Activated CD8-positive, alpha-beta T cell treated with anti-CD3 and anti-CD28 coated beads, Interleukin-2, amount 10 ng/mL, durations not matched to agents 7 days and 5 days (primary cell): ENCODE data around the gene DLX6. TPM values are rescaled to one million over a fixed set of nuclear protein-coding genes. Genes with fewer than 3 reads are reported as not detected.

Source experiments
- ATAC-seq: fragments of 150-1000 bp; cut with Tn5 transposase; one replicate; pipeline ENCODE4 v1.10.0; 2021; ENCODE audit warnings: moderate library complexity
- CTCF ChIA-PET: fragments of 350-600 bp; sonication (Branson Sonifier 250); formaldehyde crosslinking; loops from one replicate; lab custom pipeline; 2021; ENCODE audit warnings: antibody characterized with exemption; lab: Charles Lee
- POLR2A ChIA-PET: fragments of 350-600 bp; sonication (Branson Sonifier 250); formaldehyde crosslinking; loops from one replicate; lab custom pipeline; 2021; ENCODE audit warnings: antibody characterized with exemption; lab: Charles Lee
- DNase-seq: peaks from one replicate; pipeline ENCODE4 v3.0.0-alpha.2; 2020
- H3K27ac Mint-ChIP-seq: one replicate; pipeline ENCODE4 v1.8.0; 2021; ENCODE audit warnings: mild to moderate bottlenecking, mixed read lengths
- H3K27me3 Mint-ChIP-seq: one replicate; pipeline ENCODE4 v1.8.0; 2021; ENCODE audit warnings: low read depth, mixed read lengths
- H3K36me3 Mint-ChIP-seq: one replicate; pipeline ENCODE4 v1.8.0; 2021; ENCODE audit warnings: low read depth, mixed read lengths
- H3K4me1 Mint-ChIP-seq: one replicate; pipeline ENCODE4 v1.8.0; 2021; ENCODE audit warnings: low read depth, mixed read lengths
- H3K4me3 Mint-ChIP-seq: one replicate; pipeline ENCODE4 v1.8.0; 2021; ENCODE audit warnings: mild to moderate bottlenecking, mixed read lengths
- H3K9me3 Mint-ChIP-seq: one replicate; pipeline ENCODE4 v1.8.0; 2022; ENCODE audit warnings: mixed read lengths; ENCODE audit not compliant: insufficient read depth
- total RNA-seq, 2 experiments: library from RNA; stranded (reverse); gene quantifications; one replicate each; pipeline ENCODE4 v1.2.3, GENCODE V29; 2021

Gene DLX6
- total RNA-seq, 2 experiments from 2014 or later, result not detected

DNA sequence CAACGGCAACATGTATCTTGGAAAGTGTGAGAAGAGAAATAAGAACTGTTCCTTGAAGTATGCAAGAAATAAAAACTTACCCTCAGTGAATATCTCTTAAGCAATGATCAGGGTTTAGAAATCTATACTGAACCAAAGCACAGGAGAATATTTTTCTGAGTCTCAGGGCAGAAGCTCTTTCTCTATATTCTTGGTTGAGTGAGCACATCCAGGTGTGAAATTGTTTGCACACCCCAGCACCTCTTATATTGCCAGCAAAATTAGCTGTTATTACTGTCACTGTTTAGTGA is 8.4 kb downstream of the DLX6 start:
- no peak overlapping the region for H3K27ac Mint-ChIP-seq
- H3K4me1 Mint-ChIP-seq, result peaks cover 9% of the 10 kb centered on the region
- H3K9me3 Mint-ChIP-seq, result no peaks in the 10 kb centered on the region
- ChIA-PET POLR2A (no interaction called here), CTCF (interaction anchor here (1.8 kb wide), 1 partner anchor 13 kb away, joined by 5 read pairs; no protein-coding TSS in a partner anchor)
- ATAC-seq (no peak), DNase-seq (no peak)
- H3K27me3 Mint-ChIP-seq, result peaks cover 90% of the 10 kb centered on the region
- H3K36me3 Mint-ChIP-seq, result no peaks in the 10 kb centered on the region
- H3K4me3 Mint-ChIP-seq, result no peak overlapping the region

DNA sequence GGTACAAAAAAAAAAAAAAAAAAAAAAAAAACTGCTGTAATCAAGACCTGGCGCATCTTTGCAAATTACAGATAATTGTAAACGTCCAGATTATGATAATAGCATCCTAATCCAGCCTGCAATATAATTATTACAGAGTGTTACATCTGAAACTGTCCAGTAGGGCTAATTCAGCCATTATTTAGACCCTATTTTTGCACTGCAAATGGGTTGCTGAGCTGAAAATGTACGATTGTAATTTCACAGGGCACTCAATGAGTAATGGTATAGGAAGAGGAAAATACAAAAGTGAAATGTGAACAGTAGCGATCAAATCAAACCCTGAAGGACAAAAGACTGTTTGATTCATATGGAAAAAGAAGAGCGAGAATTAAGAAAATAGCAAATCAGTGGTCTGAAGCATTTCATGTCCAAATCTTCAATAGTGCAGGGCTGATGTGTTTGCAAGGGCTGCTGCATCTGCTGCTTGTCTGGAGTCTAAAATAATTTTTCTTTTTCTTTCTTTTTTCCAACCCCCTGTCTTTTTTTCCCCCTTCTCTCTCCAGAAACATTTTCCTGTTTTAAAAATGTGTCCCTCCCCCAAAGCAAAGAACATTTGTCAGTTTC is 8.9 kb downstream of the DLX6 start:
- DNase-seq (no peak), ATAC-seq (no peak)
- Mint-ChIP-seq H3K4me3 (no peak overlapping the region), H3K9me3 (no peaks in the 10 kb centered on the region), H3K27me3 (peaks cover 92% of the 10 kb centered on the region), H3K36me3 (no peaks in the 10 kb centered on the region), H3K27ac (no peak overlapping the region), H3K4me1 (peaks cover 9% of the 10 kb centered on the region)
- ChIA-PET CTCF (interaction anchor here (1.8 kb wide), 1 partner anchor 13 kb away, joined by 5 read pairs; no protein-coding TSS in a partner anchor), POLR2A (no interaction called here)

DNA sequence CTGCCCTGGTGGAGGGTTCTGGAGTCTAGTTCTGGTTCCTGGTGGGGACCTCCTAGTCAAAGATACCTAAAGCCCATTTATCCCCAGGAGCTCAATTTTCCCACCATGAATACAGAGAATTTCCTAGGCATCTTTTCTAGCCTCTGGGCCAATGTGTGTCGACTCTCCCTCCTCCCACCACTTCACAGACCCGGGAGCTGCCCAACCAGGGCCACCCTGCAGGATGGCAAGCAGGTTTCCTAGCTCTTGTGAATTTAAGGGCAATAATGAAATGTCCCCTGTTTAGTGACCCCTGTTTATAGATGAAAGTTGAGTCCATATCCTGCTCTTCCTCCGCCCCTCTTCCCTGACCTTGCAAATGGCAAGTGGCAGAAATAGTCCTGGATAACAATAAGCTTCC is 9.9 kb downstream of the DLX6 start:
- Mint-ChIP-seq H3K27ac (no peak overlapping the region), H3K9me3 (no peaks in the 10 kb centered on the region), H3K4me3 (no peak overlapping the region), H3K36me3 (no peaks in the 10 kb centered on the region), H3K27me3 (peaks cover 92% of the 10 kb centered on the region), H3K4me1 (peaks cover 9% of the 10 kb centered on the region)
- CTCF ChIA-PET, result interaction anchor here (2.3 kb wide), 1 partner anchor 12 kb away, joined by 10 read pairs; no protein-coding TSS in a partner anchor
- POLR2A ChIA-PET, result no interaction called here
- no peak for DNase-seq
- no peak for ATAC-seq

GRCh38 chr7:97015756-97016380 is 10.5 kb downstream of the DLX6 start:
- H3K27ac Mint-ChIP-seq, result no peak overlapping the region
- CTCF ChIA-PET, result interaction anchor here (2.3 kb wide), 1 partner anchor 12 kb away, joined by 10 read pairs; no protein-coding TSS in a partner anchor

DNA sequence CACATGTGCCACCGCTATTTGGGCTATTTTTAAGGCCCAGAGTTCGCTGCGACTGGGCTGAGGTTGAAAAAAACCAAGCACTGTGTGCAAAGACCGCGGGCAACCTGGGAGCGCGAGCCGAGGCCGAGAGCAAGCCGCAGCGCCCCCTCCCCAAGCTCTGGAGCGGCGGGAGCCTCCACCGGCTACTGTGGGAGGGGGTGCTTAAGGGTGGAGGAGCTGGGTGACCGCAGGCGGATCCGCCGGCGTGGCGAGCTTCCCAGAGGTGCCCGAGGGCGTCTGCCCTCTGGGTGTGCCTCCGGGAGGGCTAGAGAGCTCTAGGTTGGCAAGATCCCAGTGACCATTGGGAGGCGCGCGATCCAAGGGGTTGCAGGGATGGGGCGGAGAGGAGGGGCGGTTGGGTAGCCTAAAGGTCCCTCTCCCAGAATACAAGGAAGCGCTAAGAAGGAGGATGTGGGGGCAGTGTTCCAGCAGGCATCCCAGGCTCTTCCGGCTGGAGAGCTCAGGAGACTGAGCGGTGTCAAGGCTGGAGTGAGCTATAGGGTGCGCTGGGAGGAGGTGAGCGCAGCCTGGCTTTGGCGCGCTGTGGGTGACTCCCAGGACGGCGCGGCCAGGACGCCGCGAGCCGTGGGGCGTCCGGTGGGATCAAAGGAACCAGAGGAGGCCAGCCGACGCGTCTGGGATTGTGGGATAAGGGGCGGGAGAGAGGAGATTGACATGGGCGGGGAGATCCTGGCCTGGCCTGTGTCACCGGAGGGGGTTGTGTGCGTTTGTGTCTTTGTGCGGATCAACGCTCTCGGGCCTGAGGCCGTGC is 11.2 kb downstream of the DLX6 start:
- no peaks in the 10 kb centered on the region for H3K36me3 Mint-ChIP-seq
- ChIA-PET POLR2A (no interaction called here), CTCF (interaction anchor here (2.3 kb wide), 1 partner anchor 11 kb away, joined by 10 read pairs; no protein-coding TSS in a partner anchor)
- peaks cover 10% of the 10 kb centered on the region for H3K4me1 Mint-ChIP-seq
- H3K4me3 Mint-ChIP-seq, result no peak overlapping the region
- peaks cover 92% of the 10 kb centered on the region for H3K27me3 Mint-ChIP-seq
- no peak overlapping the region for H3K27ac Mint-ChIP-seq
- no peak for DNase-seq
- no peaks in the 10 kb centered on the region for H3K9me3 Mint-ChIP-seq
- no peak for ATAC-seq

More at GRCh38 chr7:97015756-97016380, 10.5 kb downstream of the DLX6 start:
- H3K4me1 Mint-ChIP-seq, result peaks cover 10% of the 10 kb centered on the region
- POLR2A ChIA-PET, result no interaction called here
- H3K27me3 Mint-ChIP-seq, result peaks cover 95% of the 10 kb centered on the region
- no peaks in the 10 kb centered on the region for H3K36me3 Mint-ChIP-seq
- H3K9me3 Mint-ChIP-seq, result no peaks in the 10 kb centered on the region
- no peak overlapping the region for H3K4me3 Mint-ChIP-seq
- ATAC-seq (no peak), DNase-seq (no peak)

DNA sequence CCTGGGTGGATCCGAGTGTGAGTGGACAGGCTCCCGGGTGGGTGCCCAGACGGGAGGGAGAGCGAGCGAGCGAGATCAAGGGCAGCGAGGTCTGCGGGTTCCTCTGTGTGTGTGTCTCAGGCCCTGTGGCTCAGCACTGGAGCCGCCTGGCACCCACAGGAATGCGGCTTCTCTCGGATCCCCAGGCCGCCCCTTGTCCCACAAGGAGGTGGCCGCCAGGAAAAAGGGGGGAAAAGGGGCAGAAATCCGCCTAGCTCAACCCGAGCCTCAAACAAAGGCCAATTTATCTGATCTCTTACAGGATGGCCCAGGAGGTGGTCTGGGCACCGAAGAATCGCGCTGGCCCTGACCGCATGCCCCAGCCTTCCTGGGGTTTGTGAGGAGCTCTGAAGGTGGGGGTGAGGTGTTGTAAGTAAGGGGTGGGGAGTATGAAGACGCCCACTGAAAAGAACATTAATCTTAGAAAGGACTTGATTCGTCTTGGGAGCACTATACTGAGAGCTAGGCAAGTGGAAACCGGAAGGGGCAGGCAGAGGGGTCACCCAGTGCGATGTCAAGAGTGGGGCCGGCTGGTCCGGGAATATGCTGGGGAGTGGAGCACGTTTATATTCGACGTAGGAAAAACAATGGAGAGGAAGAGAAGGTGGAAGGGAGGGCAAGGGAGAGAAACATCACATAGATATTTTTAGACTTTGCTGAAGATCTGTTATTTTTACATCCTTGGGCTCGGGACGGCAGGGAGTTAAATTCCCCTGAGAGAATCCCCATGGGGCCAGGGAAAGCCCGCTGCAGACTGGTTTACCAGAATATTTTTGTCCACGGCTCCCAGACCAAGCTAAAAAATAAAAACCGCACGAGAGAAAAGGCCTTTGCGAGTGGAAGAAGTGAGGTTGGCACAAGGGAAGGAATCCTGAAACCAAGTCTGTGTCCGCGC is 12.1 kb downstream of the DLX6 start:
- CTCF ChIA-PET, result interaction anchor here (0.9 to 2.3 kb wide), 2 partner anchors 10 kb away, joined by 3 to 10 read pairs; no protein-coding TSS in a partner anchor
- DNase-seq (no peak), ATAC-seq (no peak)
- POLR2A ChIA-PET, result interaction anchor here (0.6 kb wide), 1 partner anchor 17 kb away, joined by 3 read pairs; no protein-coding TSS in a partner anchor
- Mint-ChIP-seq H3K36me3 (peaks cover 4% of the 10 kb centered on the region), H3K4me1 (peaks cover 17% of the 10 kb centered on the region), H3K27me3 (peaks cover 92% of the 10 kb centered on the region), H3K4me3 (no peak overlapping the region), H3K9me3 (no peaks in the 10 kb centered on the region), H3K27ac (peak overlapping the region; percentile 54)

- H3K9me3 Mint-ChIP-seq, result no peaks in the 10 kb centered on the region
- POLR2A ChIA-PET, result no interaction called here
Observed at GRCh38 chr7:97018126-97018601, 12.8 kb downstream of the DLX6 start.

DNA sequence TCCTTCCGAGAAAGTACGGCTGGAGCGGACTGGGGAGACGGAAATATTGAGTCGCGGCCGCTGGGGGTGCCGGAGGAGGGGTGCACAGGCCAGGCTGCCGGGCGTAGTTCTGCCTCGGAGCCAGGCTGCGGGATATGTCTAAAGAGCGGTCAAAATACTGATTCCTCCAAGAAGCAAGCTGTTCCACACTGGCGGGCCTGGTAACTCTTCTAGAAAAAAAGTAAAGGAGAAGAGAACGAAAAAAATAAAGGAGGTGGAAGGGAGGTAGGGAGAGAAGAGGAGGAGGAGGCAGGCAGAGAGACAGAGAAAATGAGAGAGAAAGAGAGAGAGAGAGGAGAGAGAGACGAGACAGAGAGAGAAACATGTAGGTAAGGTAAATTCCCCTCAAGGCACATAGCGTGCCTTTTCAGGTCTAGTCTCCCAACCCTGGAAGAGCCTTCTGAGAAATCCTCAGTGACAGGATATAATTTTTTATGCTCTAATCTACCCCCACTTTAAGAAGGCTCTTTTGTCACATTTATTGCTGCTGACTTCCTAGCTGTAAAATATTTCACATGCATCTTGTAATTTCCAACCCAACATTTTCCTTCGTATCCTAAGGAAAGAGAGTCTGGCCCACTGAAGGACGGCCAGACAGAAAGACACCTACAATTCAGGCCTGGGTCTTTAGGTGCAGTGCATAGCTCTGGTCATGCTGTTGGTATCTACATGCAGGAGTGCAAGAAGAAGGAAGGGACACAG is 13.6 kb downstream of the DLX6 start:
- no peak overlapping the region for H3K4me3 Mint-ChIP-seq
- no peak for ATAC-seq
- peaks cover 23% of the 10 kb centered on the region for H3K4me1 Mint-ChIP-seq
- no peak overlapping the region for H3K27ac Mint-ChIP-seq
- H3K9me3 Mint-ChIP-seq, result no peaks in the 10 kb centered on the region
- ChIA-PET POLR2A (no interaction called here), CTCF (interaction anchor here (0.7 to 1.2 kb wide), 2 partner anchors 9 to 1180 kb away, joined by 3 to 5 read pairs; no protein-coding TSS in a partner anchor)
- H3K27me3 Mint-ChIP-seq, result peaks cover 93% of the 10 kb centered on the region
- no peak for DNase-seq
- H3K36me3 Mint-ChIP-seq, result peaks cover 4% of the 10 kb centered on the region

More at GRCh38 chr7:97018126-97018601, 12.8 kb downstream of the DLX6 start:
- H3K27me3 Mint-ChIP-seq, result peaks cover 92% of the 10 kb centered on the region
- H3K4me1 Mint-ChIP-seq, result peaks cover 23% of the 10 kb centered on the region
- H3K36me3 Mint-ChIP-seq, result peaks cover 4% of the 10 kb centered on the region
- CTCF ChIA-PET, result no interaction called here
- H3K4me3 Mint-ChIP-seq, result no peak overlapping the region
- ATAC-seq (no peak), DNase-seq (no peak)
- H3K27ac Mint-ChIP-seq, result no peak overlapping the region

- Mint-ChIP-seq H3K4me1 (peaks cover 29% of the 10 kb centered on the region), H3K9me3 (no peaks in the 10 kb centered on the region), H3K4me3 (no peak overlapping the region), H3K27ac (no peak overlapping the region), H3K27me3 (peaks cover 94% of the 10 kb centered on the region), H3K36me3 (peaks cover 7% of the 10 kb centered on the region)
- DNase-seq (no peak), ATAC-seq (no peak)
- ChIA-PET CTCF (interaction anchor here (1.2 kb wide), 1 partner anchor 8 kb away, joined by 5 read pairs; no protein-coding TSS in a partner anchor), POLR2A (no interaction called here)
Observed at GRCh38 chr7:97019710-97020225, 14.4 kb downstream of the DLX6 start.

DNA sequence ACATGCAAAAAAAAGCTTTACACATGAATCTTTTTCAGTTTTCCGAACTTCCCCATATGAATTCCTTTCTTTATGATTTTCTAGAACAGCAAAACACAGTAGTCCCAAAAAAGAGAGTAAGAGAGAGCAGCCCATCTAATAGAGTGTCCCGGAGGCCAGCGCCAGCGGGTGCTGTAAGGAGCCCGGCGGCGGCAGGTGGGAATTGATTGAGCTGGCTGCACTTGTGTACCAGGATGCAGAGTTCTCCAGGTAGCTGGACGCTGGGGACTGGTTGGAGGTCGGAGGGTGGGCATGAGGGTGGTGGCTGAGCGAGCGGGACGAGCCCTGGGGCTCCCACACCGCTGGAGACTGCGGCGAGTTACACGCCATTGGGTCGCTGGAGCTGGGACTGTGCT is 15.2 kb downstream of the DLX6 start:
- POLR2A ChIA-PET, result interaction anchor here (1.1 kb wide), 1 partner anchor 15 kb away, joined by 3 read pairs; the partner anchor contains the start of gene DLX6
- H3K9me3 Mint-ChIP-seq, result no peaks in the 10 kb centered on the region
- peak overlapping the region; percentile 36 for H3K27ac Mint-ChIP-seq
- H3K27me3 Mint-ChIP-seq, result peaks cover 92% of the 10 kb centered on the region
- CTCF ChIA-PET, result no interaction called here
- DNase-seq, result no peak
- H3K4me1 Mint-ChIP-seq, result peaks cover 31% of the 10 kb centered on the region
- H3K36me3 Mint-ChIP-seq, result peaks cover 7% of the 10 kb centered on the region
- no peak for ATAC-seq
- H3K4me3 Mint-ChIP-seq, result peak overlapping the region; percentile 23
